GM12872 (cell line): ENCODE measurements around the gene TSC22D2.

Experiments
- TF ChIP-seq, protein P1 (sequence below): IDR thresholded peaks from 3 replicates; pipeline ENCODE4 v1.5.1; 2011; ENCODE audit warnings: low read depth, mild to moderate bottlenecking, low read length, moderate library complexity; ENCODE audit not compliant: insufficient read depth

Gene TSC22D2

DNA sequence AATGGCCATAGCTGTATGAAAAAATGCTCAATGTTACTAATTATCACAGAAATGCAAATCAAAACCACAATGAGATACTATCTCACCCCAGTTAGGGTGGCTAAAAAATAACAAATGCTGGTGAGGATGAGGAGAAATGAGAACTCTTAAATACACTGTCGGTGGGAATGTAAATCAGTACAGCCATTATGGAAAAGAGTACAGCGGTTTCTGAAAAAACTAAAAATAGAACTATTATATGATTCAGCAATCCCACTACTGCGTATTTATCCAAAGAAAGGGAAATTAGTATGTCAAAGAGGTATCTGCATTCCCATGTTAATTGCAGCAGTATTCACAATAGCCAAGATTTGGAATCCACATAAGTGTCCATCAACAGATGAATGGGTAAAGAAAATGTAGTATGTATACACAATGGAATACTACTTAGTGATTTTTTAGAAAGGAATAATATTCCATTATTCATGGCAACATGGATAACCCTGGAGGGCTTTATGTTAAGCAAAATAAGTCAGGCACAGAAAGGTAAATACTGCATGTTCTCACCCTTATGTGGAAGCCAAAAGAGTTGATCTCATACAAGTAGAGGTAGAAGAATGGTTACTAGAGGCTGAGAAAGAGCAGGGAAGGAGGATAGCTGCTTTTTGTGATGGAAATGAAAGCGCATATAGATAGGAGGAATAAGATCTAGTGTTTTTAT, 103.2 kb downstream of the TSC22D2 start:
- TF ChIP-seq, protein P1, sequence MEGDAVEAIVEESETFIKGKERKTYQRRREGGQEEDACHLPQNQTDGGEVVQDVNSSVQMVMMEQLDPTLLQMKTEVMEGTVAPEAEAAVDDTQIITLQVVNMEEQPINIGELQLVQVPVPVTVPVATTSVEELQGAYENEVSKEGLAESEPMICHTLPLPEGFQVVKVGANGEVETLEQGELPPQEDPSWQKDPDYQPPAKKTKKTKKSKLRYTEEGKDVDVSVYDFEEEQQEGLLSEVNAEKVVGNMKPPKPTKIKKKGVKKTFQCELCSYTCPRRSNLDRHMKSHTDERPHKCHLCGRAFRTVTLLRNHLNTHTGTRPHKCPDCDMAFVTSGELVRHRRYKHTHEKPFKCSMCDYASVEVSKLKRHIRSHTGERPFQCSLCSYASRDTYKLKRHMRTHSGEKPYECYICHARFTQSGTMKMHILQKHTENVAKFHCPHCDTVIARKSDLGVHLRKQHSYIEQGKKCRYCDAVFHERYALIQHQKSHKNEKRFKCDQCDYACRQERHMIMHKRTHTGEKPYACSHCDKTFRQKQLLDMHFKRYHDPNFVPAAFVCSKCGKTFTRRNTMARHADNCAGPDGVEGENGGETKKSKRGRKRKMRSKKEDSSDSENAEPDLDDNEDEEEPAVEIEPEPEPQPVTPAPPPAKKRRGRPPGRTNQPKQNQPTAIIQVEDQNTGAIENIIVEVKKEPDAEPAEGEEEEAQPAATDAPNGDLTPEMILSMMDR, result no peak

DNA sequence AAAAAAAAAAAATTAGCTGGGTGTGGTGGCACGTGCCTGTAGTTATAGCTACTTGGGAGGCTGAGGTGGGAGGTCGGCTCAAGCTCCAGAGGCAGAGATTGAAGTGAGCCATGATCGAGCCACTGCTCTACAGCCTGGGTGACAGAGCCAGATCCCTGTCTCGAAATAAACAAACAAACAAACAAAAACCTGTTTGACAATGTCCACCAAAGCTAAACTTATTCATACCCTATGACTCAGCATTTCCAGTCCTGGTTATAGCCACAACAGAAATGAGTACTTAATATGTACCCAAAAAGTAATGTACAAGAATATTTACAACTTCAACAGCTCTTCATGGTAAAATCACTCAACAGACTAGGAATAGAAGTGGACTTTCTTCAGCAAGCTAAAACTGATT, 107.1 kb downstream of the TSC22D2 start:
- TF ChIP-seq, protein P1, result no peak
